Measurements from ENCODE around the gene PTMS.

Gene PTMS

GRCh38 chr12:6782119-6782518 is 16.0 kb downstream of the PTMS start:
- in situ Hi-C loops (cut with MboI; ENCODE audit: low sequenced_read_pairs, unreplicated experiment) = loop anchor here (5.0 kb wide), 1 partner anchor 35 kb away; no protein-coding TSS in a partner anchor
- DNase-seq (ENCODE audit: low spot score) = no peak
- no peak for TF ChIP-seq CTCF (IDR thresholded peaks at IDR 0.05; ENCODE audit: borderline replicate concordance, control extremely low read depth, extremely low read depth, insufficient read depth, missing control alignments)

- TF ChIP-seq CTCF (IDR thresholded peaks at IDR 0.05; ENCODE audit: borderline replicate concordance, control extremely low read depth, extremely low read depth, insufficient read depth, missing control alignments) = no peak
- no peak for DNase-seq (ENCODE audit: low spot score)
- in situ Hi-C loops (cut with MboI; ENCODE audit: low sequenced_read_pairs, unreplicated experiment) = loop anchor here (5.0 kb wide), 1 partner anchor 34 kb away; no protein-coding TSS in a partner anchor
Observed at GRCh38 chr12:6782850-6783566, 16.8 kb downstream of the PTMS start.

- in situ Hi-C loops (cut with MboI; ENCODE audit: low sequenced_read_pairs, unreplicated experiment) = loop anchor here (5.0 kb wide), 1 partner anchor 33 kb away; no protein-coding TSS in a partner anchor
- no peak for DNase-seq (ENCODE audit: low spot score)
- TF ChIP-seq CTCF (IDR thresholded peaks at IDR 0.05; ENCODE audit: borderline replicate concordance, control extremely low read depth, extremely low read depth, insufficient read depth, missing control alignments) = no peak
Observed at GRCh38 chr12:6783828-6784227, 17.7 kb downstream of the PTMS start.

- TF ChIP-seq CTCF (IDR thresholded peaks at IDR 0.05; ENCODE audit: borderline replicate concordance, control extremely low read depth, extremely low read depth, insufficient read depth, missing control alignments) = no peak
- no peak for DNase-seq (ENCODE audit: low spot score)
- in situ Hi-C loops (cut with MboI; ENCODE audit: low sequenced_read_pairs, unreplicated experiment) = loop anchor here (5.0 kb wide), 1 partner anchor 33 kb away; no protein-coding TSS in a partner anchor
Observed at GRCh38 chr12:6784296-6784695, 18.1 kb downstream of the PTMS start.

- DNase-seq (ENCODE audit: low spot score) = no peak
- TF ChIP-seq CTCF (IDR thresholded peaks at IDR 0.05; ENCODE audit: borderline replicate concordance, control extremely low read depth, extremely low read depth, insufficient read depth, missing control alignments) = no peak
- in situ Hi-C loops (cut with MboI; ENCODE audit: low sequenced_read_pairs, unreplicated experiment) = loop anchor here (5.0 kb wide), 1 partner anchor 33 kb away; no protein-coding TSS in a partner anchor
Observed at GRCh38 chr12:6784761-6785160, 18.6 kb downstream of the PTMS start.

- DNase-seq (ENCODE audit: low spot score) = no peak
- no peak for TF ChIP-seq CTCF (IDR thresholded peaks at IDR 0.05; ENCODE audit: borderline replicate concordance, control extremely low read depth, extremely low read depth, insufficient read depth, missing control alignments)
- in situ Hi-C loops (cut with MboI; ENCODE audit: low sequenced_read_pairs, unreplicated experiment) = no loop called here
Observed at GRCh38 chr12:6786416-6787094, 20.4 kb downstream of the PTMS start.

Data from GM13976 (cell line).